Cerebellar nuclear complex (tissue), 1 donor: ENCODE data around the gene NUDT4B.
"Not testable (repeated sequence)": the region's sequence is repeated elsewhere in the genome, so short reads cannot be mapped to it uniquely, and the experiment has no call there.

ENCODE experiments used
- DNase-seq, 2 experiments: peaks; one replicate each; lab custom pipeline; 2025; lab: John Stamatoyannopoulos, UW

NUDT4B gene

DNA sequence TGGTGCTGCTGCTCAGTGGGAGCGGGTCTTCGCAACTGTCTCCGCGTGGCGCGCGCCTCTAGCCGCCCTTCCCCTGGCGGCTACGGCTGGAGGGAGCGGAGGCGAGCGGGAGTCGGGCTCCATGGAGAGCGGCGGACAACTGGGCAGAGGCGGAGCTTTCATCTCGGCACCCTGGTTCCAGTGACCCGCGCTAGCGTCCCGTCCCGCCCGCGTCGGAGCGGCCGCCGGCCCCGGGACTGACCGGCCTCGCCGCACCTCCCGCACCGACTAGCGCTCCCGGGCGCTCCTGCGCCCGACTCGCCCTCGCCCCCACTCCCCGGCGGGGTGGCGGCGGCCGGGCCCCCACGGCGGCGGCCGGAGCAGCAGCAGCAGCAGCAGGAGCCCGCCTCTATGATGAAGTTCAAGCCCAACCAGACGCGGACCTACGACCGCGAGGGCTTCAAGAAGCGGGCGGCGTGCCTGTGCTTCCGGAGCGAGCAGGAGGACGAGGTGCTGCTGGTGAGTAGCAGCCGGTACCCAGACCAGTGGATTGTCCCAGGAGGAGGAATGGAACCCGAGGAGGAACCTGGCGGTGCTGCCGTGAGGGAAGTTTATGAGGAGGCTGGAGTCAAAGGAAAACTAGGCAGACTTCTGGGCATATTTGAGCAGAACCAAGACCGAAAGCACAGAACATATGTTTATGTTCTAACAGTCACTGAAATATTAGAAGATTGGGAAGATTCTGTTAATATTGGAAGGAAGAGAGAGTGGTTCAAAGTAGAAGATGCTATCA lies at the start of gene NUDT4B:
Gene NUDT4B (plus strand): TSS at position 212 of the 772 bp plus-strand sequence. CDS start 179 bp downstream, at position 391.
- not testable (repeated sequence) for DNase-seq

DNA sequence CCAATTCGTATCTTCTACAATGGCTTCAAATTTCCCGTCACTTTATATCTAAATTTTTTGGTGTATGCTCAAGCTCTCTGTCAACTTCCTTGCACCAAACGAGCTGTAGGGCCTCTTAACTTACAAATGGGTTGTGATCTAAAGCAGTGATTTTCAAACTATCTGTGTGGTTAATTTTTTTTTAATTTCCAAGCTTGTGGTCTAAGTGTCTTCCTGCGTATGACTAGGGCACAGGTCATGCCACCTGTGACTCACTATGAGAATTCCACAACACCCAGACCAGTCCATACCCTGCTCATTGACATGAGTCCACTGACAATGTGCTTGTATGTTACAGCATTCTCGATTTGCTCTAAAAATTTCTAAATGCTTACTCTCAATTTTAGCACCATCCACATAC lies 49.2 kb upstream of the NUDT4B start:
- DNase-seq: not testable (repeated sequence)

DNA sequence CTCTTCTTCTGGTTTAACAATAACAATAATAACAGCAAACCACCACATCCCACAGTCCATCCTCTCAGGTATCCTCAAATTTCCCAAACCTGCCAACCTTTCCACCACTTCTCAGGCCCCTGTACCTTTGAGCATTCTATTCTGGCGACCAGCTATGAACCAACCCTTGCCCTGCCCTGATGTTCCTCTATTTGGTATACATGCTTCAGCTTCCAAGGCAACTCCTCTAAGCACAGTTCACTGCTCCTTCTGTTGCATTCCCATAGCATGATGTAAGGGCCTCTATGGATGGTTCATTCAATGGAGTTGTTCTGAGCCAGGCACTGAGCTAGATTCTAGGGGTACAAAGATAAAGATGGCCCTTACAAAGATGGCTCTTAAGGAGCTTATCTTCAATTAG lies 46.3 kb upstream of the NUDT4B start:
- DNase-seq: not testable (repeated sequence)

DNA sequence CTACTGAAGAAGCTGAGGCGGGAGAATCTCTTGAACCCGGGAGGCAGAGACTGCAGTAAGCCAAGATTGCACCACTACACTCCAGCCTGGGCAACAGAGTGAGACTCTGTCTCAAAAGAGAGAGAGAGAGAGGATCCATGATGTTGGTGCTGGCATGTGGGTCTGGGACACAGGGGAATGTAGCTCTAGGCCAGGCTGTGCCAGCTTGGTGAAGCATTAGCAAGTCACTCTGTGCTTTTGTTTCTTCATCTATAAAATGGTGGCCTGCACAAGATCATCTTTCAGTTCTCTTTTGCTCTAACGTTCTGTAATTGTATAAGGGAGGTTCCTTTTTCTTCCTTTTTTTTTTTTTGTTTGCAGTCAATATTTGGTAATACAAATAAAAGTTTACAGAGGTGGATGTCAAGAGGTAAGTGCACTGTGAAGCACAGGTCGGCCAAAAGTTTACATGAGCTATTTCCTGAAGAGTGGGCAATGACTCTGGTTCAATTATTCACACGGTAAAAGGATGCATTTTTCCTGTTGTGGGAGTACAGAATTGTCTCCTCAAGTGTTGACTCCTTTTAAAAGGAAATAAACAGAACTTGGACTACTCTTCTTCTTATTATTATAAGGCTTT lies 44.5 kb upstream of the NUDT4B start:
- DNase-seq: not testable (repeated sequence)

DNA sequence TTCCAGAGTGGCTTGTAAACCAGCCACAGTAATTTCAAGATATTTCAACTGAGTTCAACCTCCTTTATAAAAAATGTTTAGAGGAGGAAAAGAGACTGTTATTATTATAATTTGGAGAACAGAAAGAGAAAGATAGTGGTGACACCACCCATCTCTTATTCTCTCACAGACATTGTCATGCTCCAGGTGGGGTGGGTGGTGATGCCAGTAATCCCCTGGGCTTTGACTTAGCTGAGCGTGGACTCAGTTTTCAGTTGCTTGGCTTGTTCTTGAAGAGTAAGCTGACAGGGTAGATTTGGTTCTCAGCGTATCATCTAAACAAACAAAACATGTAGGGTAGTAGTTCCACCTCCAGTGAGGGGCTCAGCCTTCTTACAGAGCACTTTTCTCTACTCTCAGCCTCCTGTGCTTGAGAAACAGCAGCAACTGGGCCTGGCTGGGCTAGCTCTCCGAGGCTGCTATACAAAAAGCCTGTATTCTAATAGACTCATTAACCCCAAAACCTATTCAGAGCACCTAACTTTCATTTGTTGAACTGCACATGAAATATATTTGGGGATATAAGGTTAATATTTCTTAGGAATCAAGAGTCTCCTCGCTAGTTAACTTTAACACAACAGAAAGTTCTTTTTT lies 43.1 kb upstream of the NUDT4B start:
- not testable (repeated sequence) for DNase-seq

DNA sequence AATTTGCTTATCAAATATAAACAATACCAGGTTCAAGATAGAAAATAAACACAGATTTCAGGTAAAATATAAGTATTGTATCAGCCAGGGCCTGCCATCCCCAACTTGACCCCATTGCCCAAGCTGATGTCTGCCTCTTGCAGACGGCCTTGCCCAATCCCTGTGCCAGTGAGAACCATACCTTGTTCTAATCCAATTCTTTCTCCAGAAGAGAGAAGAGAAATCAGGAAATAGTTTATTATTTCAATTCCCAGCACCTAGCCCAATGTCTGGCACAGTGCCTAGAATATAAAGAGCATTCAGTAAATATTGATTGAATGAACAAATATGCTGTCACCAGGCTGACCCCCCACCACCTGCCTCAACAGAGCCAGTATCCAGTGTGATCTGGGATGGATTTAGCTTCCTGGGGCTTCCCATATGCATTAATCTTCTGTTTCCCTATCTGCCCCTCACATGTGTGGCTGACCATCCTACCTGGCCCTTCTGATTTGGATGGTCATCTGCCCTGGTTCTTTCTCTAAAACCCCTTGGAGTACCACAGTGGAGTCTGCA lies 39.7 kb upstream of the NUDT4B start:
- not testable (repeated sequence) for DNase-seq

DNA sequence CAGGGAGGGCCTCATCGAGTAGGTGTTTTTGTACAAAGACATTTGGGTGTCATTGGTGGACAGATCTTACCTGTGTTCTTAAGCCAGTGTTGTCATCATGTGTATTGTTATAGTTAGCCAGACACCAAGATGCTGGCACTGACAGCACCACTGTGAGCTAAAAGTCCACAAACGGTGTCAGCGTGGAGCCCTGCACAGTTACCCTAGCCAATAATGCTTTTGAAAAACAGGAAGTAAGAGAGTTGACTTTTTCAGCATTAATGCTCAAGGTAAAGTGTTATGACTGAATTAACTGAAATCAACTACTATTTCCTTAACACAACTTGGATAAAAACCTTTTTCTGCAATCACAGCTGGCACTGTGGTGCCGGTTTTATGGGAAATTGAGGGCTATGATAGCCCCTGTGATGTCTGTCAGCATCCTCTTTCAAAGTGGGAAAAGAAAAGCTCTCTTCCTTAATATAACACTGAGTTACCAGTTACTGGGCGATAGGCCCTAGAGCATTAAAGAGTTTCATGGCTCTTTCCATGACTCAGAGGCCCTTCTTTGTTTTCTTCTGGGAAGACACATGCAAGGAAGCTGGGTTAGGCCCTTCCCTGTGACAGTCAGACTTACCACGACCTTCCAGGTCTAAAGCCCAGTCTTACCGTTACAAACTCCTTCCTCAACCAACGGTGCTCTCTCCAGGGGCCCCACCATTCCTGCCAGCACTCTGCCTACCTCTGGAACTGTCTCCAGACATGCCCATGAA lies 37.6 kb upstream of the NUDT4B start:
- not testable (repeated sequence) for DNase-seq

DNA sequence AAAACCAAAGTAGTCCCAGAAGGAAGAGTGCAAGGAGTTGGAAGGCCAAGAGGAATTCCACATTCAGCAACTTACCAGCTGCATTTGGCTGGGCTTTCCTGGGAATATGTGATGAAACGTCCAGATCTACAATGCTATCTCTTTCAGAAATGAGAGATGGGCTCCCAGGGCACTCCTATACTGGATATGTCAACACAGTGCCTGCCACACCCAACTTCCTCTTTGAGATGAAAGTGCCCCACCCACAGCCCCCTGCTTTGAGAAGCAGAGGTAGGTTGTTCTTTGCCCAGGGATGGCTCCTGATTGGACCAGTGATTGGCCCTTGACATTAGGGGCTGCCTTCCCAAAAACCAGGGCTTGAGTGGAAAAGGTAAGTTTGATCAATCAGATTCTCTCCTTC lies 36.2 kb upstream of the NUDT4B start:
- not testable (repeated sequence) for DNase-seq

DNA sequence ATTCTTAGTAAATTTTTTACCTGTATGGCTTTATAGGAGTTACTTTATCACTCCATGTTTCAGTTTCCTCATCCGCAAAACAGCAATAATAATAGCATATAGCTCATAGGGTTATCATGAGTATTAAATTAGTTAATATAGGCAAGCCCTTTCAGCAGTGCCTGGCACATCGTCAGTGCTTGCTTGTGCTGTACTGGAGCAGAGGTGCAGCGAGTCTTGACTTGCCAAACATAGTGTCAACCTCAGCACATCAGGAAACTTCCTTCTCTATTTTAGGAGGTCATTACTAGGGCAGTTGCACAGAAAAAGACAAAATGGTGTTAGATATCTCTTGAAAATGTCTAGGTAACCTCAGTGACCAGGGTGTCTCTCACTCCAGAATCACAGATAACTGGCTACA lies 33.1 kb upstream of the NUDT4B start:
- DNase-seq: not testable (repeated sequence)

DNA sequence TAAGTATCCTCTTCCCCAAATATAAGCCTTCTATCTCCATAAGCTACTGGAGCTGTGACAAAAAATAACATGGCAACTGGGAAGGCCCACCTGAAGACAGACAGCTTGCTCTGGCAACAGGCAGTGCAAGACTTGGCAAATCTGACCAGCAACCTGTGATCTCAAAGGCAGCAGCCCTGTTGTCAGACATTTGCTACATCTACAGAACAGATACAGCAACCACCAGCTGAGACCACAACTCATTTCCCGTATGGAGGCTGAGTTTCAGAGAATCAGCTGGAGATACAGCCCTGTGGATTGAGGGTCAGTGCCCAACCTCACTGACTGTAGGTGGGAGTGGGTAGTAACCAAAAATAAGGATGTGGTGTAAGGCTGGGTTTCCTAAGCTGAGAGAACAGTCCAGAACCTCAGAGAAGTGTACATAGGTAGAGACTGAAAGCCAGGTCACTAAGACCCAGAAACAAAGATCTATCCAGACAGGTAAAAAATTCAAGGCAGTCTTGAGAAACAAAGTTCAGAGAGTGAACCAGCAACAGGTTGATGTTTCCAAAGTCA lies 31.5 kb upstream of the NUDT4B start:
- DNase-seq: not testable (repeated sequence)

DNA sequence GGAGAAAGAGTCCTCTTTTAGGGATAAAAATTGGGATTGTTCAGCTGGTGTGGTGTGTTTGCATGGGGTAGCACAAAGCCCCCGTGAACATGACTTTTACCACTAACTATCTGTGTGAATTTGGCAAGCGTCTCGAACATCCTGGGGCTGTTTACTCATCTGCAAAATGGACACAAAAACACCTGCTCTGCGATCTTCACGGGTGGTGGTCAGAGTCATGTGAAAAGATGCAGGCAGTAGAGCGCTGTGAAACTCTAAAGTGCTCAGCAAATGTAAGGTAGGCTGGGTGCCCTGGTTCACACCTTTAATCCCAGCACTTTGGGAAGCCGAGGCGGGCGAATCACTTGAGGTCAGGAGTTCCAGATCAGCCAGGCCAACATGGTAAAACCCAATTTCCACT lies 27.7 kb upstream of the NUDT4B start:
- not testable (repeated sequence) for DNase-seq

DNA sequence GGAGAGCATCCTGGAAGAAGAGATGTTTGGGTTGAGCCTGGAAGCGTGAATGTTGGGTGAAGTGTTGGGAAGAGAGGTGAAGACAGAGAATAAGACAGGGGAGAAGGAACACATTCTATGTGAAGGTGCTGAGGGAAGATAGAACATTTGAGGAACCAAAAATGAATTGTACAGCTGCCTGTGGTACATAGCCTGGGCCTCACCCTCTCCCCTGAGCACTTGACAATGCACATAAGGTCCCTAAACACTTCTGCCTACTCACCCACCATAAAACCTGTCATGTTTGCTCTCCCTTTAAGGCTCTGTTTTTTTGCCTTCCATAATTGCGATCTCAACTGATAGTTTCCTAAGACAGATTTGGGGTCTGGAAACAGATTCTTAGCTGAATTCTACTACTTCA lies 25.8 kb upstream of the NUDT4B start:
- not testable (repeated sequence) for DNase-seq

DNA sequence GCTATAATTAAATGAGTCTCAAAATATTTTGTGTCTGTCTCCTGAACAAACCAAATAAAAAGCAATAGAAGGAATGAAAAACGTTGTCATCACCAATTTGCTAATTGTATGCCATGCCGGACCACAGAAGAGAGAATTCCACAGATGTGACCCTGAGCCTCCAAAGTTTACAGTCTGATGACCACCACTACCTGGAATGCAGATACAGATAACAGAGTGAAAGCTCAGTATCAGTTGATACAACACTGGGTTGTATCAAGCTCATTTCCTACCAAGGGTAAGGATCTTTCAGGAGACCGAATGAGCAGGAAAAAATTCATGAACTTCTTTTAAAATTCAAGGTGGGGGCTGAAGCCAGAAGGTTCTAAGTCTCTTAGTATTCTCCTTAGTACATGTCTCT lies 25.1 kb upstream of the NUDT4B start:
- not testable (repeated sequence) for DNase-seq

DNA sequence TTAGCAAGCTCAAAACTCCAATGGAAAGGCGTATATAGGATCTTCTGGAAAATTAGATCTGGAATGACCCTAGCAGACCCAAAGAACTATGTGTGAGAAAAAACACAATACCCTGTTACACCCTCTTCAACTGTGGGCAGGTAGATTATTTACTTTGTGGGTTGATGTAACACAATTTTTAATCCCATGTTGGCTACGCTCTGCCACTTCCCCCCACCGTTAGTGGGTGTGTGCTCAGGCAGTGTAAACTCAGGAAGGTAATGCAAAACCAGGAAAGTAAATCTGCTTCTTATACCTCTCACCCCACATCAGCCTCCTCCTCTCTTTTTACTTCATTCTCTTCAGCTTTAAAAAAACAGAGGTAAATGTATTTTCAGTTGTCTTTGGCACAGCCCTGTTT lies 23.7 kb upstream of the NUDT4B start:
- not testable (repeated sequence) for DNase-seq

DNA sequence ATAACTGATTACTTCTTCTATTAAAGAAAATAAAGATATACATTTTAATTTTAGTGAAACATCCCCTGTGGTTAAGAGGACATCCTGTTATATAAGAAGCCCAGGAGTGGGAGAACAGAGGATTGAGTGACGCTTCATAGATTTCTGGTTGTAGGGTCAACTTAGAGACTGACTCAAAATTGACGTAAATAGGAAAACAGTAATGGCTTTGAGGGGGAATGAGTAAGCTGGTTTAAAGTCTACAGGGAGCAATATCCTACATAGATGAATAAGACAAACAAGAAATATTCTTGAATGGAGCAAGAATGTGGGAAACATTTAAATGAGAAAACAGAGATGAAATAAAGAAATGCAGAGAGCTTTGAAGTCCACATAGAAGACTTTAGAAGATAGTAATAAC lies 20.7 kb upstream of the NUDT4B start:
- not testable (repeated sequence) for DNase-seq

DNA sequence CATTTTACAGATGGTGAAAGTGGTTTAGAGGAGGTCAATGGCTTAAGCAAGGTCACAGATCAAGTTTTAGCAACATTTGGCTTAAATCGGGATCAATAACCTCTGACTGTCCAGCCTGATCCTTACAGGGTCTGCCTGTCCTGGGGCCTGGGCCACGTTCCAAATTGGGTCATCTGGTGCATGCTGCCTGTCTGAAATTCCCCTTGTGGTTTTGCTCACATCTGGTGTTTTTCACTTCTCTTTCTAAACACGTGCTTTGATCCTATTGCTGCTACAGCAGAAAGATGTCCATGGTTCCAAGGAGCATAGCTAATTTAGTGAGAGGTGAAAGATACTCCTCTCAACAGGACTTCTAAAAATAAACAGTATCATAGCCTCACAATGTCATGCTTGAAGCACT lies 19.4 kb upstream of the NUDT4B start:
- DNase-seq: not testable (repeated sequence)

DNA sequence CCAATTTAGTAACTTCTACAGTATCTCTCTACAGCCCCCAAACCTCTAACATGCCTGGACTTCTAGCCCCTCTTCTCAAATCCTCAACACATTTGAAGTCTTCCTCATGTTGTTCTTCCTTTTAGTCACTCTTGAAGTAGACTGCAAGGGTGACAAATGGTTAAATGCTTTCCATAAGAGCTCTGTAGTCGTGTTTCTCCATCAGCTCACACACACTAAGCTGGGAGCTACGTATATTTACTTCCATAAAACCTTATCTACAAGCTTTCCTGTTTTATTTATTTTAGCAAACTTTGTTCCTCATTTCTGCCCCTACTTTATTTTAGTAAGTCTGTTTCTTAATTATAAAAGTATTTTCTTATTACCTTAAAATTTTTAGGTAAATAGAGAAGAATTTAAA lies 19.0 kb upstream of the NUDT4B start:
- not testable (repeated sequence) for DNase-seq

DNA sequence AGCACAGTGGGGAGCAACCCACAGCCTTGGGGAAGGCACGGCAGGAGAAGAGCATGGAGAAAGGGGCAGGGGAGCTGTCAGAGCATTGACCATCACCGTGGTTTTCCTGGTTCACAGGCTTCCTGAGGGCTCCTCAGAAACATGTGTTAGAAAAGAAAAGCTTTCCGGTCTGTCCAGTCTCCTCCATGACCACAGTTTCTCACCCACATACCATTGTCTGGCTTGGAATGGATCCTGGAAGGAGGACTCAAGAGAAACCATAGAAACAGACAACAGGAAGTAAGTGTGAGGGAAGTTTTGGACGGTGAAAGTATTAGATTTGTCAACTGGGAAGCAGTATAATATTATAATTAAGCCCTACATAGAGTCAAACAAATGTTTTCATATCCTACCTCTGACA lies 16.3 kb upstream of the NUDT4B start:
- DNase-seq: not testable (repeated sequence)

DNA sequence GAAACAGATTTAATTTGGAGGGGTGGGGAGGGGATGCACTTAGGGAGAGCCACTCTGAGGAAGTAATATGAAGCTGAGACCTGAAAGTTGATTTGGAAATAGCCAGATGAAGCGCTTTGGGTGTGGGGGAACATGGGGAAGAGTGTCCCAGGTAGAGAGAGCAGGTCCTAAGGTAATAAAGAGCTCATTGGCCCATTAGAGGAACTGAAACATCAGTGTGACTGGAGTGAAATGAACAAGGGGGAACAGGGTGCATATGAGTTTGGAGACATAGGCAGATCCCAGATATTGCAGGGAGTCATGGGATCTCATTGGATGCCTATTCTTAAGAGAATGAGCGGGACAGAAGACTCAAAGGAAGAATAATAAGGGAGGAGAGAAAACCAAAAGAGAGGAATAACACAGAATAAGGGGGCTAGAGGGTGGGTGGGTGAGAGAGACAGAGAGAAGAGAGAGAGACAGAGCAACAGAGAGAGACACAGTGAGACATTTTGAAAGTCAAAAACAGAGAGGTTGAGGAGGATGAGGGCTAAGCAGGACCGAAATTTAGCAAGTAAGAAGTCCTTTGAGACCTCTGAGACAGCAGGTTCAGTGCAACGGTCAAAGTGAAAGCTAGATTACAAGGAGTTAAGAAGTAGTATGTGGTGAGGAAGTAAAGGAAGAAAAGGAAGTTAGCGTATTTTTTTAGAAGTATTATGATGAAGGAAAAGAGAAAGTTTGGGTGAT lies 14.8 kb upstream of the NUDT4B start:
- not testable (repeated sequence) for DNase-seq

DNA sequence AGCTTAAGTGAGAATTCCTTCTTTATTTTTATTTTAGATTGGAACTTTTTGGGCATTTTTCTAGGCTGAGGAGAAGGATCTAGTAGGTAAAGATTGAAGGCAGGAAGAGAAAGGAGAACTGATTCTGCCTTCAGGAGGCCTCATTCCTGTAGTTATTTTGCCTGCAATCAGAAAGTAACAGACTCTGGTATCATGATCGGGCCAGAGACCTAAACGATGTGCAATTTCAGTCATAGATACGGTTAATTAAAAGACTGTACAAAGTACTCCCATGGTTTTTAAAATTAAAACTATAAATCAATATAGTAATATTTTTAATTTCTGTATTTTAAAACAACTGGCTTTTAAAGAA lies 14.3 kb upstream of the NUDT4B start:
- DNase-seq: not testable (repeated sequence)

DNA sequence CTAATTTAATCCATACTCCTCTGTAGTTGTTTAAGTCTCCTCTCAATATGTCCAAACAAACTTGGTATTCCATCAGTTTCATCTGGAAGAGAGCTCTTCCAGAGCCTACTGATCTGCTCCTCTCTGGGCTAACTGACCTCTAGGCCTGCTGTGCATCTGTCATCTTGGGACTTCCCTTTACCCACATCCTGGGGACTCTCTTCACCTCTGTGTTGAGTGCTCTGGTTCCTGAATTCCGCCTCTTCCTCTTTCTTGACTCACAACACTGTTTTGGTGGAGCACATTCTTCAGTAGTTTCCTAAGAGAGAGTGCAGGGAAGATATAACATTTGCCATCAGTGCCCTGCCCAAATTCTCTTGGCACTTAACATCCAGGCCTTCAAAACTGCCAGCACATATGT lies 13.0 kb upstream of the NUDT4B start:
- not testable (repeated sequence) for DNase-seq
